HepG2 (cell line): ENCODE measurements around the gene MMP24OS. TPM values are rescaled to one million over a fixed set of nuclear protein-coding genes. Genes with fewer than 3 reads are reported as not detected.

Experiments used
- FOSL2 ChIP-seq: sonication (generic); formaldehyde crosslinking; IDR thresholded peaks from 2 replicates; pipeline ENCODE4 v1.4.0; 2020; ENCODE audit warnings: missing genetic modification reagents
- GPN1 ChIP-seq: sonication (generic); formaldehyde crosslinking; IDR thresholded peaks from 2 replicates; pipeline ENCODE4 v1.5.1; 2020; ENCODE audit warnings: missing genetic modification reagents, borderline replicate concordance
- HNF4G ChIP-seq, 2 experiments: sonication (generic) in 1 of 2; formaldehyde crosslinking in 1 of 2; IDR thresholded peaks; 2 replicates each; pipeline versions ENCODE4 v1.4.0 to v1.6.1; 2011 to 2020; ENCODE audit warnings: borderline replicate concordance in 2 of 2, low read depth in 2 of 2, mild to moderate bottlenecking in 2 of 2, low read length in 1 of 2, missing genetic modification reagents in 1 of 2, moderate library complexity in 1 of 2
- IKZF1 ChIP-seq: fragments of 450-650 bp; IDR thresholded peaks from 2 replicates; pipeline ENCODE4 v1.7.1; 2016
- KAT7 ChIP-seq: IDR thresholded peaks from 2 replicates; pipeline ENCODE4 v1.6.1; 2018; ENCODE audit warnings: borderline replicate concordance, missing compliant biosample characterization
- MTA3 ChIP-seq: sonication (generic); formaldehyde crosslinking; IDR thresholded peaks from 2 replicates; pipeline ENCODE4 v1.4.0; 2020; ENCODE audit warnings: missing genetic modification reagents
- NR1H2 ChIP-seq: sonication (generic); formaldehyde crosslinking; IDR thresholded peaks from 2 replicates; pipeline ENCODE4 v1.8.1; 2022; ENCODE audit warnings: low read depth, missing genetic modification reagents, borderline replicate concordance
- RARA ChIP-seq: IDR thresholded peaks from 2 replicates; pipeline ENCODE4 v1.6.1; 2016; ENCODE audit warnings: missing genetic modification reagents, missing compliant biosample characterization
- SAP130 ChIP-seq: IDR thresholded peaks from 2 replicates; pipeline ENCODE4 v1.6.1; 2016; ENCODE audit warnings: low read depth
- SMAD3 ChIP-seq: sonication (generic); formaldehyde crosslinking; IDR thresholded peaks from 2 replicates; pipeline ENCODE4 v1.4.0; 2020; ENCODE audit warnings: missing genetic modification reagents
- STAT5B ChIP-seq: sonication (generic); formaldehyde crosslinking; IDR thresholded peaks from 2 replicates; pipeline ENCODE4 v1.4.0; 2020; ENCODE audit warnings: missing genetic modification reagents
- TCF12 ChIP-seq, 2 experiments: fragments of 450-650 bp in 1 of 2; sonication (generic) in 1 of 2; formaldehyde crosslinking in 1 of 2; IDR thresholded peaks; 2 replicates each; pipeline versions ENCODE4 v1.6.1 to v1.8.0; 2017 to 2022; ENCODE audit warnings: antibody characterized with exemption in 1 of 2, mild to moderate bottlenecking in 1 of 2, missing genetic modification reagents in 1 of 2, moderate library complexity in 1 of 2
- ZNF101 ChIP-seq: sonication (generic); formaldehyde crosslinking; IDR thresholded peaks from 2 replicates; pipeline ENCODE4 v1.4.0; 2020; ENCODE audit warnings: mild to moderate bottlenecking, low read depth, missing genetic modification reagents, borderline replicate concordance
- ZNF430 ChIP-seq: sonication (generic); formaldehyde crosslinking; IDR thresholded peaks from 2 replicates; pipeline ENCODE4 v1.9.0; 2021; ENCODE audit warnings: mild to moderate bottlenecking, missing genetic modification reagents
- ZNF678 ChIP-seq: sonication (generic); formaldehyde crosslinking; IDR thresholded peaks from 2 replicates; pipeline ENCODE4 v1.4.0; 2020; ENCODE audit warnings: mild to moderate bottlenecking, missing genetic modification reagents
- ZNF703 ChIP-seq: sonication (generic); formaldehyde crosslinking; IDR thresholded peaks from 2 replicates; pipeline ENCODE4 v1.5.1; 2020; ENCODE audit warnings: missing genetic modification reagents, mild to moderate bottlenecking, moderate library complexity, borderline replicate concordance
- polyA plus RNA-seq, 8 experiments: library from polyadenylated mRNA; depleted of rRNA in 3 of 8; stranded (reverse) in 7 of 8; unstranded in 1 of 8; fragments of >200 nt; fragmentation: Illumina TruSeq in 4 of 8; extraction: Trizol in 4 of 8; gene quantifications; 2 replicates each; pipeline versions ENCODE4 v1.2.1 to v1.2.3, GENCODE V29; 2011 to 2016; ENCODE audit warnings: low read depth in 4 of 8, missing spikeins in 1 of 8, mixed read lengths in 1 of 8; ENCODE audit not compliant: insufficient read depth in 1 of 8
- total RNA-seq, 5 experiments: library from RNA; depleted of rRNA; stranded (reverse); fragments of >200 nt; fragmentation: Illumina TruSeq; extraction: Trizol; gene quantifications; 2 replicates each; pipeline ENCODE4 v1.2.3, GENCODE V29; 2016; ENCODE audit warnings: low read depth in 1 of 5
- TF ChIP-seq, protein P1 (sequence below): sonication (generic); formaldehyde crosslinking; IDR thresholded peaks from 2 replicates; pipeline ENCODE4 v1.4.0; 2020; ENCODE audit warnings: mild to moderate bottlenecking, missing genetic modification reagents
- TF ChIP-seq, protein P2 (sequence below): sonication (generic); formaldehyde crosslinking; conservative IDR thresholded peaks from 2 replicates; pipeline ENCODE4 v1.8.1; 2023; ENCODE audit warnings: missing genetic modification reagents
- TF ChIP-seq, protein P3 (sequence below), 2 experiments: sonication (generic) in 1 of 2; formaldehyde crosslinking in 1 of 2; IDR thresholded peaks; 2 replicates each; pipeline versions ENCODE4 v1.5.1 to v1.6.1; 2011 to 2020; ENCODE audit warnings: borderline replicate concordance in 1 of 2, low read depth in 1 of 2, low read length in 1 of 2, mild to moderate bottlenecking in 1 of 2, missing genetic modification reagents in 1 of 2, moderate library complexity in 1 of 2

The MMP24OS gene
- total and polyA plus RNA-seq, 2 of the 13 experiments (the other 11 are each of a cell fraction or from before 2014, with no cell fraction given): 6.0 to 8.5 TPM

DNA sequence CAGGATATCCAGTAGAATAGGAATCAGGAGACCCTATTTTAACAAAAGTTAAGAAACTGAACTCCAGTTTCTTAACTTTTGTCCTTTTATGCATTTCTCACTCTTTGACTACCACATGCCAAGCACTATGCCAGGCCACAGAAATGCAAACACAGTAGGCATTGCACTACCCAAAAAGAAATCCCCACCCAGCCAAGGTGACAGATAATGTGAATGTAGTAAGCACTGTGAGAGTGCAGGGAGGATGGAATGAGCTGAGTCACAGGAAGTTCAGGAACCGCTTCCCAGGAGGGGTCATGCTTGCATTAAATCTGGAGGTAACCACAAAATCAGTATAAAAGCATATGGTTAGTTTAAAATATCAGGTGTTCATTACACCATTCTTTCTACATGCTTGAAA, 34.4 kb upstream of the MMP24OS start (continued):
- TF ChIP-seq STAT5B (no peak), IKZF1 (no peak), GPN1 (CRISPR knock-in tag) (no peak), MTA3 (CRISPR knock-in tag) (no peak), NR1H2 (CRISPR knock-in tag) (no peak), SAP130 (CRISPR knock-in tag) (peak; percentile 24; the same call in 1 of the 2 replicates), RARA (CRISPR knock-in tag) (peak; percentile 6; the same call in 1 of the 2 replicates), ZNF430 (CRISPR knock-in tag) (no peak), HNF4G (IDR thresholded peaks at IDR 0.05; ENCODE audit: borderline replicate concordance, low read depth, low read length) (no peak), HNF4G (CRISPR knock-in tag; IDR thresholded peaks at IDR 0.05; ENCODE audit: borderline replicate concordance, low read depth) (no peak), ZNF101 (CRISPR knock-in tag) (no peak), FOSL2 (CRISPR knock-in tag) (peak; percentile 77), KAT7 (CRISPR knock-in tag) (no peak), SMAD3 (CRISPR knock-in tag) (no peak), TCF12 (IDR thresholded peaks at IDR 0.05) (no peak), TCF12 (CRISPR knock-in tag; IDR thresholded peaks at IDR 0.05) (no peak), ZNF678 (CRISPR knock-in tag) (no peak), ZNF703 (CRISPR knock-in tag) (no peak)
- TF ChIP-seq, protein P1, sequence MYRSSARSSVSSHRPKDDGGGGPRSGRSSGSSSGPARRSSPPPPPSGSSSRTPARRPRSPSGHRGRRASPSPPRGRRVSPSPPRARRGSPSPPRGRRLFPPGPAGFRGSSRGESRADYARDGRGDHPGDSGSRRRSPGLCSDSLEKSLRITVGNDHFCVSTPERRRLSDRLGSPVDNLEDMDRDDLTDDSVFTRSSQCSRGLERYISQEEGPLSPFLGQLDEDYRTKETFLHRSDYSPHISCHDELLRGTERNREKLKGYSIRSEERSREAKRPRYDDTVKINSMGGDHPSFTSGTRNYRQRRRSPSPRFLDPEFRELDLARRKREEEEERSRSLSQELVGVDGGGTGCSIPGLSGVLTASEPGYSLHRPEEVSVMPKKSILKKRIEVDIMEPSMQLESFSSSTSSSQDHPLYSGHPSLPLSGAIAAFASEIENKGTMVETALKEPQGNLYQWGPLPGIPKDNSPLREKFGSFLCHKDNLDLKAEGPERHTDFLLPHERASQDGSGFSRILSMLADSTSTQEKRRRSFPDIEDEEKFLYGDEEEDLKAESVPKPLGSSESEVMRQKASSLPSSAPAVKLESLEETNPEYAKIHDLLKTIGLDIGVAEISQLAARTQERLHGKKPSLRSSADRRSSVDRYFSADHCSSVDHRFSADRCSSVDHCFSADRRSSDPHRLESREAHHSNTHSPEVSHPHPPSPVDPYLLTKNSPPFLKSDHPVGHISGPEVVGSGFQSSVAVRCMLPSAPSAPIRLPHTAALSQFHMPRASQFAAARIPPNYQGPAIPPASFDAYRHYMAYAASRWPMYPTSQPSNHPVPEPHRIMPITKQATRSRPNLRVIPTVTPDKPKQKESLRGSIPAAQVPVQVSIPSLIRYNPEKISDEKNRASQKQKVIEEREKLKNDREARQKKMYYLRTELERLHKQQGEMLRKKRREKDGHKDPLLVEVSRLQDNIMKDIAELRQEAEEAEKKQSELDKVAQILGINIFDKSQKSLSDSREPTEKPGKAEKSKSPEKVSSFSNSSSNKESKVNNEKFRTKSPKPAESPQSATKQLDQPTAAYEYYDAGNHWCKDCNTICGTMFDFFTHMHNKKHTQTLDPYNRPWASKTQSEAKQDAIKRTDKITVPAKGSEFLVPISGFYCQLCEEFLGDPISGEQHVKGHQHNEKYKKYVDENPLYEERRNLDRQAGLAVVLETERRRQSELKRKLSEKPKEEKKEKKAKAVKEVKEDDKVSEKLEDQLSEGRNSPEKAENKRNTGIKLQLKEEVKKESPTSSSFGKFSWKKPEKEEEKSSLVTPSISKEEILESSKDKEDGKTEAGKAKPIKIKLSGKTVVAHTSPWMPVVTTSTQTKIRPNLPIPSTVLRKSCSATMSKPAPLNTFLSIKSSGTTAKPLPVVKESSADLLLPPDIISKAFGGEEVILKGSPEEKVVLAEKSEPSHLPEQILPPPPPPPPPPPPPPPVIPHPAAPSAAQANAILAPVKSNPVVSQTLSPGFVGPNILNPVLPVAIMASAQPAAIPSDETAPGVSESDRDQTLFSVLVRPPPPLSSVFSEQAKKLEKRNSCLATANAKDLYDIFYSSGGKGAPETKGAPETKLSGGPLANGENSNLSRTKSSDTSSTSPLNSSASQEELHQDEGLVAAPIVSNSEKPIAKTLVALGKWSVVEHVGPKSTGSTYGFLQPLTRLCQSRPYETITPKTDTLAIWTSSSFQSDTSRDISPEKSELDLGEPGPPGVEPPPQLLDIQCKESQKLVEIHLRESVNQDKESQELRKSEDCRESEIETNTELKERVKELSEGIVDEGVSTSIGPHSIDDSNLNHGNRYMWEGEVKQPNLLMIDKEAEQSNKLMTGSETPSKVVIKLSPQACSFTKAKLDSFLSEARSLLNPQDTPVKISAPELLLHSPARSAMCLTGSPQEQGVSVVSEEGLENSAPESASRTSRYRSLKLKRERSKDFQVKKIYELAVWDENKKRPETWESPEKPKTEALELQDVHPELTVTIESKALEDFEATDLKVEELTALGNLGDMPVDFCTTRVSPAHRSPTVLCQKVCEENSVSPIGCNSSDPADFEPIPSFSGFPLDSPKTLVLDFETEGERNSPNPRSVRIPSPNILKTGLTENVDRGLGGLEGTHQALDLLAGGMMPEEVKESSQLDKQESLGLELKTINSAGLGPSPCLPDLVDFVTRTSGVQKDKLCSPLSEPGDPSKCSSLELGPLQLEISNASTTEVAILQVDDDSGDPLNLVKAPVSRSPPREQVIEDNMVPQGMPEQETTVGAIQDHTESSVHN: no peak
- TF ChIP-seq, protein P2, sequence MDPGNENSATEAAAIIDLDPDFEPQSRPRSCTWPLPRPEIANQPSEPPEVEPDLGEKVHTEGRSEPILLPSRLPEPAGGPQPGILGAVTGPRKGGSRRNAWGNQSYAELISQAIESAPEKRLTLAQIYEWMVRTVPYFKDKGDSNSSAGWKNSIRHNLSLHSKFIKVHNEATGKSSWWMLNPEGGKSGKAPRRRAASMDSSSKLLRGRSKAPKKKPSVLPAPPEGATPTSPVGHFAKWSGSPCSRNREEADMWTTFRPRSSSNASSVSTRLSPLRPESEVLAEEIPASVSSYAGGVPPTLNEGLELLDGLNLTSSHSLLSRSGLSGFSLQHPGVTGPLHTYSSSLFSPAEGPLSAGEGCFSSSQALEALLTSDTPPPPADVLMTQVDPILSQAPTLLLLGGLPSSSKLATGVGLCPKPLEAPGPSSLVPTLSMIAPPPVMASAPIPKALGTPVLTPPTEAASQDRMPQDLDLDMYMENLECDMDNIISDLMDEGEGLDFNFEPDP (CRISPR knock-in tag): no peak
- TF ChIP-seq, protein P3, sequence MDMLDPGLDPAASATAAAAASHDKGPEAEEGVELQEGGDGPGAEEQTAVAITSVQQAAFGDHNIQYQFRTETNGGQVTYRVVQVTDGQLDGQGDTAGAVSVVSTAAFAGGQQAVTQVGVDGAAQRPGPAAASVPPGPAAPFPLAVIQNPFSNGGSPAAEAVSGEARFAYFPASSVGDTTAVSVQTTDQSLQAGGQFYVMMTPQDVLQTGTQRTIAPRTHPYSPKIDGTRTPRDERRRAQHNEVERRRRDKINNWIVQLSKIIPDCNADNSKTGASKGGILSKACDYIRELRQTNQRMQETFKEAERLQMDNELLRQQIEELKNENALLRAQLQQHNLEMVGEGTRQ (IDR thresholded peaks at IDR 0.05; ENCODE audit: low read depth, low read length): no peak
- TF ChIP-seq, protein P3 (CRISPR knock-in tag; IDR thresholded peaks at IDR 0.05; ENCODE audit: borderline replicate concordance): no peak
